HCT116 (cell line): ENCODE measurements around the gene GPC5. TPM values are rescaled to one million over a fixed set of nuclear protein-coding genes. Genes with fewer than 3 reads are reported as not detected.

Experiments
- ATAC-seq: fragments of 200-7000 bp; cut with Tn5 transposase; 2 replicates; pipeline ENCODE4 v1.9.1; 2020; ENCODE audit warnings: mild to moderate bottlenecking, moderate library complexity
- BruUV-seq: library from RNA; stranded (reverse); fragments of 400-500 nt; replicated peaks from 2 replicates; lab custom pipeline; 2021; lab: Mats Ljungman, UMichigan
- CTCF ChIA-PET: fragments of 300-600 bp; sonication (Branson Sonifier 250); formaldehyde crosslinking; loops from one replicate; lab custom pipeline; 2021; ENCODE audit warnings: antibody characterized with exemption; lab: Charles Lee
- POLR2A ChIA-PET: fragments of 300-600, 350-600 bp; sonication (Branson Sonifier 250); formaldehyde crosslinking; loops from one replicate; lab custom pipeline; 2021; ENCODE audit warnings: antibody characterized with exemption; lab: Charles Lee
- RAD21 ChIA-PET, 2 experiments: fragments of 300-600 bp; sonication (Branson Sonifier 250); formaldehyde crosslinking; loops; one replicate each; lab custom pipeline; 2023; ENCODE audit warnings: low total read pairs in 2 of 2; ENCODE audit not compliant: uncharacterized antibody in 2 of 2, unreplicated experiment in 2 of 2, low non-redundant PET in 1 of 2; lab: Charles Lee
- DNase-seq: peaks from one replicate; pipeline ENCODE4 v3.0.0-alpha.2; 2010; ENCODE audit warnings: low read depth, low spot score
- H2AFZ ChIP-seq: fragments of 200-600 bp; shearing (Covaris generic), sonication (generic); 2 replicates; pipeline ENCODE4 v1.6.1; 2017; ENCODE audit warnings: low read depth, mixed run types, mixed read lengths, antibody characterized with exemption, low read length; ENCODE audit not compliant: poor library complexity, severe bottlenecking
- H3K27ac ChIP-seq: 2 replicates; pipeline ENCODE4 v1.5.1; 2012; ENCODE audit warnings: low read depth, low read length
- H3K27me3 ChIP-seq: fragments of 200-600 bp; sonication (generic); 2 replicates; pipeline ENCODE4 v1.6.1; 2016; ENCODE audit warnings: mixed run types, low read length, mixed read lengths; ENCODE audit not compliant: insufficient read depth
- H3K36me3 ChIP-seq, 2 experiments: fragments of 200-500 bp in 1 of 2; fragments of 200-600 bp in 1 of 2; sonication (Bioruptor generic) in 1 of 2; sonication (generic) in 1 of 2; 2 replicates each; pipeline versions ENCODE4 v1.5.1 to v1.6.1; 2014 to 2016; ENCODE audit warnings: low read length in 2 of 2, inconsistent platforms in 1 of 2, mixed read lengths in 1 of 2, mixed run types in 1 of 2; ENCODE audit not compliant: insufficient read depth in 2 of 2, control insufficient read depth in 1 of 2
- H3K4me1 ChIP-seq, 2 experiments: fragments of 200-600 bp in 1 of 2; sonication (generic) in 1 of 2; 2 replicates each; pipeline versions ENCODE4 v1.5.1 to v1.6.1; 2012 to 2017; ENCODE audit warnings: low read length in 2 of 2, inconsistent platforms in 1 of 2, mild to moderate bottlenecking in 1 of 2, mixed read lengths in 1 of 2, mixed run types in 1 of 2, moderate library complexity in 1 of 2; ENCODE audit not compliant: insufficient read depth in 2 of 2, control insufficient read depth in 1 of 2
- H3K4me2 ChIP-seq: fragments of 200-600 bp; sonication (generic); 2 replicates; pipeline ENCODE4 v1.6.1; 2017; ENCODE audit warnings: mixed run types, low read length, mixed read lengths
- H3K4me3 ChIP-seq, 2 experiments: fragments of 200-600 bp in 1 of 2; sonication (generic) in 1 of 2; replicated peaks in 1 of 2; 2 replicates each; pipeline ENCODE4 v1.5.1; 2011 to 2016; ENCODE audit warnings: low read length in 2 of 2, control low read depth in 1 of 2, low read depth in 1 of 2, mild to moderate bottlenecking in 1 of 2, mixed read lengths in 1 of 2, mixed run types in 1 of 2
- H3K79me2 ChIP-seq: fragments of 200-600 bp; sonication (generic); 2 replicates; pipeline ENCODE4 v1.6.1; 2017; ENCODE audit warnings: mild to moderate bottlenecking, mixed run types, low read length, moderate library complexity, mixed read lengths; ENCODE audit not compliant: insufficient read depth
- H3K9ac ChIP-seq: fragments of 200-600 bp; sonication (generic); 2 replicates; pipeline ENCODE4 v1.6.1; 2016; ENCODE audit warnings: low read length, mixed read lengths
- H3K9me2 ChIP-seq: fragments of 200-600 bp; sonication (generic), shearing (Covaris generic); 2 replicates; pipeline ENCODE4 v1.6.1; 2017; ENCODE audit warnings: mixed run types, mild to moderate bottlenecking, moderate library complexity; ENCODE audit not compliant: insufficient read depth
- H3K9me3 ChIP-seq, 2 experiments: fragments of 200-500 bp in 1 of 2; fragments of 200-600 bp in 1 of 2; sonication (Bioruptor generic) in 1 of 2; sonication (generic) in 1 of 2; 2 replicates each; pipeline ENCODE4 v1.6.1; 2014 to 2017; ENCODE audit warnings: low read length in 2 of 2, mixed read lengths in 2 of 2, inconsistent platforms in 1 of 2, low read depth in 1 of 2, mild to moderate bottlenecking in 1 of 2, mixed run types in 1 of 2, moderate library complexity in 1 of 2; ENCODE audit not compliant: control insufficient read depth in 1 of 2, insufficient read depth in 1 of 2
- H4K20me1 ChIP-seq: fragments of 200-600 bp; sonication (generic), shearing (Covaris generic); 2 replicates; pipeline ENCODE4 v1.6.1; 2017; ENCODE audit warnings: mixed run types, mild to moderate bottlenecking, moderate library complexity; ENCODE audit not compliant: insufficient read depth
- ATF3 ChIP-seq: IDR thresholded peaks from 2 replicates; pipeline ENCODE4 v1.6.1; 2012
- CBX3 ChIP-seq: IDR thresholded peaks from 2 replicates; pipeline ENCODE4 v1.6.1; 2012; ENCODE audit warnings: low read depth
- CEBPB ChIP-seq: IDR thresholded peaks from 2 replicates; pipeline ENCODE4 v1.6.1; 2012; ENCODE audit warnings: low read depth
- EGR1 ChIP-seq: IDR thresholded peaks from 2 replicates; pipeline ENCODE4 v1.6.1; 2012; ENCODE audit warnings: low read depth
- EZH2 ChIP-seq: fragments of 200-600 bp; sonication (generic); IDR thresholded peaks from 2 replicates; pipeline ENCODE4 v1.6.1; 2017; ENCODE audit warnings: antibody characterized with exemption, mixed run types
- EZH2phosphoT487 ChIP-seq: fragments of 200-600 bp; IDR thresholded peaks from 2 replicates; pipeline ENCODE4 v1.6.1; 2018; ENCODE audit warnings: antibody characterized with exemption, borderline replicate concordance
- FOSL1 ChIP-seq: IDR thresholded peaks from 2 replicates; pipeline ENCODE4 v1.6.1; 2012; ENCODE audit warnings: low read depth
- JUND ChIP-seq: IDR thresholded peaks from 2 replicates; pipeline ENCODE4 v1.6.1; 2012
- POLR2A ChIP-seq: IDR thresholded peaks from 2 replicates; pipeline ENCODE4 v1.7.0; 2011; ENCODE audit warnings: borderline replicate concordance; ENCODE audit not compliant: insufficient read depth, insufficient read length; ENCODE audit errors: extremely low read depth
- POLR2AphosphoS5 ChIP-seq: IDR thresholded peaks from 2 replicates; pipeline ENCODE4 v1.6.1; 2011; ENCODE audit warnings: mild to moderate bottlenecking, low read depth, low read length, moderate library complexity
- REST ChIP-seq: IDR thresholded peaks from 2 replicates; pipeline ENCODE4 v1.6.1; 2012; ENCODE audit warnings: low read depth
- SIN3A ChIP-seq: IDR thresholded peaks from 2 replicates; pipeline ENCODE4 v1.6.1; 2012; ENCODE audit warnings: low read depth
- SP1 ChIP-seq: IDR thresholded peaks from 2 replicates; pipeline ENCODE4 v1.6.1; 2012; ENCODE audit warnings: low read depth
- SRF ChIP-seq: IDR thresholded peaks from 2 replicates; pipeline ENCODE4 v1.6.1; 2012; ENCODE audit warnings: low read depth
- YY1 ChIP-seq: IDR thresholded peaks from 2 replicates; pipeline ENCODE4 v1.6.1; 2011; ENCODE audit warnings: low read length, low read depth, moderate library complexity, mild to moderate bottlenecking; ENCODE audit not compliant: insufficient replicate concordance; ENCODE audit errors: extremely low read depth
- ZFX ChIP-seq: fragments of 450-650 bp; IDR thresholded peaks from 2 replicates; pipeline ENCODE4 v1.6.1; 2017
- ZNF274 ChIP-seq: fragments of 200-500 bp; sonication (Bioruptor generic); IDR thresholded peaks from 2 replicates; pipeline ENCODE4 v1.6.1; 2014; ENCODE audit warnings: mild to moderate bottlenecking, low read depth, low read length, inconsistent platforms
- intact Hi-C: fragments of 100-400 bp; cut with micrococcal nuclease; formaldehyde crosslinking; loops from 2 replicates; pipeline ENCODE4 v1.10.0; 2022
- total RNA-seq: library from RNA; stranded (reverse); gene quantifications from one replicate; pipeline ENCODE4 v1.2.1, GENCODE V29; 2021; ENCODE audit not compliant: unreplicated experiment

The GPC5 gene
- total RNA-seq, 1 experiment from 2014 or later: not detected

- ChIA-PET RAD21 (no interaction called here), POLR2A (no interaction called here), CTCF (no interaction called here)
- TF ChIP-seq SIN3A (no peak), SRF (no peak), ZNF274 (no peak), POLR2A (no peak), FOSL1 (no peak), SP1 (no peak), EZH2 (no peak), EZH2phosphoT487 (no peak), REST (no peak), EGR1 (no peak), YY1 (no peak), CBX3 (no peak), ZFX (no peak), POLR2AphosphoS5 (no peak), CEBPB (no peak), JUND (no peak), ATF3 (no peak)
- Histone ChIP-seq H3K9ac (no peak overlapping the region), H2AFZ (no peak overlapping the region), H3K27me3 (no peaks in the 10 kb centered on the region), H3K4me2 (no peak overlapping the region), H3K27ac (no peak overlapping the region), H3K9me2 (no peaks in the 10 kb centered on the region), H3K79me2 (no peaks in the 10 kb centered on the region), H4K20me1 (no peaks in the 10 kb centered on the region), H3K9me3 (peaks cover 20 to 26% of the 10 kb centered on the region in 2 experiments; a peak in 3 of 4 replicates), H3K4me3 (no peak overlapping the region), H3K4me1 (no peaks in the 10 kb centered on the region), H3K36me3 (no peaks in the 10 kb centered on the region)
- ATAC-seq (no peak), DNase-seq (no peak)
- intact Hi-C loops: no loop called here
- BruUV-seq: no TSS peak
These were observed 341.3 kb downstream of the GPC5 start for GRCh38 chr13:91739751-91740150.
